ENCODE results near the gene HLCS.

The HLCS gene

GRCh38 chr21:36728371-36729111, 237.9 kb downstream of the HLCS start:
- FAIRE-seq (no peak), DNase-seq (ENCODE audit: insufficient read length, low spot score) (no peak)
- TF ChIP-seq, protein P1, sequence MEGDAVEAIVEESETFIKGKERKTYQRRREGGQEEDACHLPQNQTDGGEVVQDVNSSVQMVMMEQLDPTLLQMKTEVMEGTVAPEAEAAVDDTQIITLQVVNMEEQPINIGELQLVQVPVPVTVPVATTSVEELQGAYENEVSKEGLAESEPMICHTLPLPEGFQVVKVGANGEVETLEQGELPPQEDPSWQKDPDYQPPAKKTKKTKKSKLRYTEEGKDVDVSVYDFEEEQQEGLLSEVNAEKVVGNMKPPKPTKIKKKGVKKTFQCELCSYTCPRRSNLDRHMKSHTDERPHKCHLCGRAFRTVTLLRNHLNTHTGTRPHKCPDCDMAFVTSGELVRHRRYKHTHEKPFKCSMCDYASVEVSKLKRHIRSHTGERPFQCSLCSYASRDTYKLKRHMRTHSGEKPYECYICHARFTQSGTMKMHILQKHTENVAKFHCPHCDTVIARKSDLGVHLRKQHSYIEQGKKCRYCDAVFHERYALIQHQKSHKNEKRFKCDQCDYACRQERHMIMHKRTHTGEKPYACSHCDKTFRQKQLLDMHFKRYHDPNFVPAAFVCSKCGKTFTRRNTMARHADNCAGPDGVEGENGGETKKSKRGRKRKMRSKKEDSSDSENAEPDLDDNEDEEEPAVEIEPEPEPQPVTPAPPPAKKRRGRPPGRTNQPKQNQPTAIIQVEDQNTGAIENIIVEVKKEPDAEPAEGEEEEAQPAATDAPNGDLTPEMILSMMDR (IDR thresholded peaks at IDR 0.05; ENCODE audit: insufficient read depth, missing control alignments) = no peak

GRCh38 chr21:36727866-36728265, 238.6 kb downstream of the HLCS start:
- DNase-seq (ENCODE audit: insufficient read length, low spot score) = no peak
- FAIRE-seq = no peak
- TF ChIP-seq, protein P1 (IDR thresholded peaks at IDR 0.05; ENCODE audit: insufficient read depth, missing control alignments) = peak; percentile 0

DNA sequence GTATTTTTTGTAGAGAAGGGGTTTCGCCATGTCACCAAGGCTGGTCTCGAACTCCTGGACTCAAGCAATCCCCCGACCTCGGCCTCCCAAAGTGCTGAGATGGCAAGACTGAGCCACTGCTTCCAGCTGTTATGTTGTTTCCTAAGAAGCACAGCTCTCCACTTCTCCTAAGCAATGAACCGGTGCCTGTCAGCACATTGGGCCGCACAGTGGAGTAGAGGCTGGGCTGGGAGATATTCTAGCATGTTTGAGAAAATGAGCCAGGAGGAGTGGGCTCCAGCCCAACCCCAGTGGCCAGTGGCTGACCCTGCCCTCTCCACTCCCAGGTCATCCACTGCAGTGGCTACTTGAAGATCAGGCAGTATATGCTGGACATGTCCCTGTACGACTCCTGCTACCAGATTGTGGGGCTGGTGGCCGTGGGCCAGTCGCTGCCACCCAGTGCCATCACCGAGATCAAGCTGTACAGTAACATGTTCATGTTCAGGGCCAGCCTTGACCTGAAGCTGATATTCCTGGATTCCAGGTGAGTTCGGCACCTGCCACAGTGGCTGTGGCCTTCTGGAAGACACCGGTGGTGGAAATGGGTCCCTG, 240.6 kb downstream of the HLCS start:
- FAIRE-seq (no peak), DNase-seq (ENCODE audit: insufficient read length, low spot score) (no peak)
- TF ChIP-seq, protein P1 (IDR thresholded peaks at IDR 0.05; ENCODE audit: insufficient read depth, missing control alignments) = no peak

DNA sequence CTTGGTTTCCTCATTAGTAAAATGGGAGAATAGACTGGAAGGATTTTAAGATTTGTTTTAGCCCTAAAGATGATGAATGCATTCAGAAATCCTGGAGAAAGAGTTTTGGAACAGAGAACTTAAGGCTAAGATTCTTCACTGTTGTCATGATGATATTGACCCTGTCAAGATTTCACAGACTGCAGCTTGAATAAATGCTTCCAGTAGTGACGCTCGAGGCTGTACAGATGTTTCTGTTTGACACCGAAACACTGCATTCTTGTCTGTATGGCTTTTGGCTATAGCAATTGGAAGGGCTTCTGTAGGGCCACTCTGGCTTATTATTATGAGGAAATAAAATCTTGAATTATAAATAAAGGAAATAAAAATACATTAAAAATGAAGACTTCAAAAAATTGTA, 241.8 kb downstream of the HLCS start:
- DNase-seq (ENCODE audit: insufficient read length, low spot score) = no peak
- no peak for FAIRE-seq
- TF ChIP-seq, protein P1 (IDR thresholded peaks at IDR 0.05; ENCODE audit: insufficient read depth, missing control alignments) = no peak

DNA sequence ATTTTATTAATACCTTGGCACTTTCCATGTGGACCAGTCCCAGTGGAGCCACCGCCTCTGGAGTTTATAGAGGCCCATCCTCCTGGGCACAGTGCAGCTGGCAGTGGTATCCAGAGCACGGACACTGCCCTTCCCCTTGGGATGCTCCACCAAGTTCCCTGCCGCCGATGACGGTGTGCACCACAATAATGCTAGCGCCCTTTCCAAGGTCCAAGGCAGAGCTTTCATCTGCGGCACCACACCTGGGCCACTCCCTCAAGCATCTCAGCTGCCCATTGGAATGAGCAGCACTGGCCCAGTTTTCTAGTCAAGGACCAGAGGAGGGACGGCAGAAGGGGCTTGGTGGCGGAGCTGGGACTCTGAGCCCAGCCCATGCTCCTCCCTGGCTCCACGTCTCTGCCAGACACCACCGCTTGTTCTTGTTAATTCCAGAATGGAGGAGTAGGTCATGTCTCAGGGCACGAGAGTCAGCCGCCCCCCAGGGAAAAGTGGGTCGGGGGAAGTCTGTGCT, 243.0 kb downstream of the HLCS start:
- no peak for FAIRE-seq
- TF ChIP-seq, protein P1 (IDR thresholded peaks at IDR 0.05; ENCODE audit: insufficient read depth, missing control alignments) = no peak
- no peak for DNase-seq (ENCODE audit: insufficient read length, low spot score)

DNA sequence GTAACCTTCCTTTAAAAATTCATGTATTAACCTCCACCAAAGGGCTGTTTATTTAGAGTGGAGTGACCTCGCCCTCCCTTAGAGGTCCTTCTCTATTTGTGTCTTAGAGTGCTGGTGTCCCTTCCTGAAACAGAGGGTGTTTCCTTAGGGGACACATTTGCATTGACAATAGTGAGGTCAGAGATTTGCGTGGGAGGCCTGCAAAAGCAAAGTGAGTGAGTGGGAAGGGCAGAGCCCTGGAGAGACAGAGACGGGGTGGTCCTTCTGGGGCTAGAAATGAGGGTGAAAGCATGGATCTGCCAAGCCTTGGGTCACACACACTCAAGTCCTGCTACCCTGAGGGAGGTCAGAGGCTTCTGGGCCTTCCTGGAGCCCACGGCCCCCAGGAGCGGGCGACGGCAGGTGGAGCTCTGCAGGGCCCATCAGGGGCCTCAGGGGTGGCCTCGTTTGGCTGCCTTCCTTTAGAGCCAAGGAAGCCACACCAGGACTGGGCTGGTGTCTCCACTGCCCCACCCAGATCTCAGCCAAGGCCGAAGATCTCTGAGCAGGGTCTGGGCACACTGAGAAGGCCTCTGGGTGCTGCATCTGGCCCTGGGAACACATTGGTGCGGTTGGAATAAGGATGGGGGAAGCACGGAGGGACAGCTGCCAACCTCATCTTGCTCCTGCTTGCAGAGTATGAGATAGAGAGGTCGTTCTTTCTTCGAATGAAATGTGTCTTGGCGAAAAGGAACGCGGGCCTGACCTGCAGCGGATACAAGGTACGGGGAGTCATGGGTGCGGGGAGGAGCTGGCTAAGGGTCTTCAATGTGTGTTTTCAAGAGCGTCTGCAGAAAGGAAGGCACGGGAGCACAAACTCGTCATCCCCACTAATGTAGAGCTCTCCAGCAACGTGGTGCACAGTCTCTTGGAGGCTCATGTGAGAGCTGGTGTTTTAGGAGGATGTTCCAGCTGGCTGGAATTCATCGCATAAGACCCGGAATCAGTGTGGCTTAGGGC, 243.8 kb downstream of the HLCS start:
- DNase-seq (ENCODE audit: insufficient read length, low spot score) (no peak), FAIRE-seq (no peak)
- TF ChIP-seq, protein P1 (IDR thresholded peaks at IDR 0.05; ENCODE audit: insufficient read depth, missing control alignments) = no peak
